ENCODE measurements around the gene OVCA2. TPM values are rescaled to one million over a fixed set of nuclear protein-coding genes. Genes with fewer than 3 reads are reported as not detected.

Gene OVCA2
- total and polyA plus RNA-seq, 2 donors (not counting 3 experiments of a cell fraction or from before 2014, with no cell fraction given), result 41.3 to 84.2 TPM

DNA sequence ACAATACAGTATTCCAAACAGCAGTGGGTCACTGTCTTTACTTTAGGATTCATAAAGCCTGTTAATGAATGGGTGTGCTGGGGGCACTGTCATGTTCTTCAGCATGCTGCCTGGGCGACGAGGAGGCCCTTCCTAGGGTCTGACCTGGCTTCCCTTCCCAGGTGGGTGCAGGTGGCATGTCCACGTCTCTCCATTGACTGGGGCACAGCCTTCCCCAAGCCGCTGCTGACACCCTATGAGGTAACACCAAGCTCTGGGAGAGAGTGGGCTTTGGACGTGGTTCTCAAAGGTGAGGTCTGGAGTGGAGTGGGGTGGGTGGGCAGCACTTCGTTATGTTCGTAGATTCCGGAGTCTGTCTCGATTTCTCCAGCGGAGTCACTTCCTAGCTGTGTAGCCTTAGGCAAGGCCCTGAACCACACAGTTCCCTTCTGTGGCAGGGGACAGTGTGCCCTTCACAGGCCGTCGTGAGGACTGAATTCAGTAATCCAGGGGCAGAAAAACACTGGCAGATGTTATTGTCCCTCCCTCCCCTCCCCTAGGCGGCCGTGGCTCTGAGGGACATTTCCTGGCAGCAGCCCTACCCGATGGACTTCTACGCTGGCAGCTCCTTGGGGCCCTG is 771 bp upstream of the OVCA2 start:
- DNase-seq (ENCODE audit: low read depth, low spot score), result peak; percentile 46
- H3K27me3 ChIP-seq (ENCODE audit: control insufficient read depth in 2 of 2, insufficient read depth in 2 of 2, low read length in 2 of 2), result no peaks in the 10 kb centered on the region
- ChIA-PET POLR2A (no interaction called here), CTCF (interaction anchor here (0.8 to 2.7 kb wide), 4 partner anchors 14 to 204 kb away, joined by 3 to 20 read pairs (median 4); partner anchors contain the start of gene RTN4RL1)
- BruUV-seq (replicated peaks), result no TSS peak
- no peak for FAIRE-seq
- H3K36me3 ChIP-seq (ENCODE audit: control insufficient read depth in 2 of 2, extremely low read depth in 1 of 2, insufficient read depth in 2 of 2, low read length in 2 of 2), result peaks cover 8 to 25% of the 10 kb centered on the region in 2 experiments
- H3K4me3 ChIP-seq (replicated peaks in 1 of 3; ENCODE audit: insufficient read depth in 1 of 3, low read depth in 1 of 3, low read length in 3 of 3), result peak overlapping the region; percentile 50 to 90 (median 80)
- H2AFZ ChIP-seq (ENCODE audit: low read depth, low read length), result peak overlapping the region; percentile 95
- no peaks in the 10 kb centered on the region for H4K20me1 ChIP-seq (replicated peaks; ENCODE audit: control insufficient read depth, extremely low read depth, insufficient read depth, low read length)
- dilution Hi-C loops (cut with MboI; ENCODE audit: extremely low pct_ligation_motif_present, low sequenced_read_pairs), result no loop called here
- H3K27ac ChIP-seq (ENCODE audit: insufficient read depth, low read depth, low read length), result no peak overlapping the region
- peaks cover 7% of the 10 kb centered on the region for H3K4me1 ChIP-seq (ENCODE audit: control insufficient read depth, extremely low read depth, insufficient read depth, low read length)
- peak overlapping the region; percentile 92 for H3K9ac ChIP-seq (replicated peaks; ENCODE audit: extremely low read depth, insufficient read depth, low read length)
- H3K79me2 ChIP-seq (ENCODE audit: control insufficient read depth, insufficient read depth, low read length), result peaks cover 17% of the 10 kb centered on the region
- TF ChIP-seq MYC (IDR thresholded peaks at IDR 0.05; ENCODE audit: low read depth, low read length), result no peak
- TF ChIP-seq POLR2A (IDR thresholded peaks at IDR 0.05; ENCODE audit: low read depth, low read length), result no peak
- no peak for TF ChIP-seq GATA2 (IDR thresholded peaks at IDR 0.05; ENCODE audit: insufficient read depth, insufficient read length, low read depth, low read length)
- no peak for TF ChIP-seq JUN (IDR thresholded peaks at IDR 0.05; ENCODE audit: borderline replicate concordance, insufficient read depth, insufficient read length, low read depth)
- TF ChIP-seq, protein P1, sequence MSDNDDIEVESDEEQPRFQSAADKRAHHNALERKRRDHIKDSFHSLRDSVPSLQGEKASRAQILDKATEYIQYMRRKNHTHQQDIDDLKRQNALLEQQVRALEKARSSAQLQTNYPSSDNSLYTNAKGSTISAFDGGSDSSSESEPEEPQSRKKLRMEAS (IDR thresholded peaks at IDR 0.05; ENCODE audit: insufficient read depth, insufficient read length), result no peak
- TF ChIP-seq POLR2AphosphoS5 (IDR thresholded peaks at IDR 0.05; ENCODE audit: insufficient read depth, low read depth, low read length), result no peak
- TF ChIP-seq EZH2 (IDR thresholded peaks at IDR 0.05; ENCODE audit: borderline replicate concordance, low read depth, low read length, severe bottlenecking), result no peak
- no peak for TF ChIP-seq FOS (IDR thresholded peaks at IDR 0.05; ENCODE audit: borderline replicate concordance, insufficient read depth, low read length)
- TF ChIP-seq, protein P2, sequence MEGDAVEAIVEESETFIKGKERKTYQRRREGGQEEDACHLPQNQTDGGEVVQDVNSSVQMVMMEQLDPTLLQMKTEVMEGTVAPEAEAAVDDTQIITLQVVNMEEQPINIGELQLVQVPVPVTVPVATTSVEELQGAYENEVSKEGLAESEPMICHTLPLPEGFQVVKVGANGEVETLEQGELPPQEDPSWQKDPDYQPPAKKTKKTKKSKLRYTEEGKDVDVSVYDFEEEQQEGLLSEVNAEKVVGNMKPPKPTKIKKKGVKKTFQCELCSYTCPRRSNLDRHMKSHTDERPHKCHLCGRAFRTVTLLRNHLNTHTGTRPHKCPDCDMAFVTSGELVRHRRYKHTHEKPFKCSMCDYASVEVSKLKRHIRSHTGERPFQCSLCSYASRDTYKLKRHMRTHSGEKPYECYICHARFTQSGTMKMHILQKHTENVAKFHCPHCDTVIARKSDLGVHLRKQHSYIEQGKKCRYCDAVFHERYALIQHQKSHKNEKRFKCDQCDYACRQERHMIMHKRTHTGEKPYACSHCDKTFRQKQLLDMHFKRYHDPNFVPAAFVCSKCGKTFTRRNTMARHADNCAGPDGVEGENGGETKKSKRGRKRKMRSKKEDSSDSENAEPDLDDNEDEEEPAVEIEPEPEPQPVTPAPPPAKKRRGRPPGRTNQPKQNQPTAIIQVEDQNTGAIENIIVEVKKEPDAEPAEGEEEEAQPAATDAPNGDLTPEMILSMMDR (IDR thresholded peaks at IDR 0.05; ENCODE audit: extremely low read depth in 1 of 2, insufficient read depth in 1 of 2, low read depth in 1 of 2, low read length in 2 of 2), result no peak
- peak overlapping the region; percentile 86 for H3K4me2 ChIP-seq (ENCODE audit: insufficient read depth, low read length)
- intact Hi-C loops (cut with micrococcal nuclease), result loop anchor here (1.0 kb wide), 1 partner anchor 11 kb away; the partner anchor contains the start of gene DPH1
- H3K9me1 ChIP-seq (replicated peaks; ENCODE audit: control insufficient read depth, extremely low read depth, insufficient read depth, low read length), result no peaks in the 10 kb centered on the region
- no peaks in the 10 kb centered on the region for H3K9me3 ChIP-seq (replicated peaks; ENCODE audit: control insufficient read depth, insufficient read depth, low read length)

All from endothelial cell of umbilical vein (primary cell).